Right lobe of liver (tissue), 4 donors: ENCODE results near the gene EPB41L4B.

ENCODE experiments used
- POLR2A ChIP-seq: fragments of 450-650 bp; IDR thresholded peaks from one replicate; pipeline ENCODE4 v1.6.1; 2017; ENCODE audit warnings: antibody characterized with exemption, mild to moderate bottlenecking
- TF ChIP-seq, protein P1 (sequence below), 4 donors: fragments of 200-600 bp in 3 of 4; fragments of 450-650 bp in 1 of 4; IDR thresholded peaks; one replicate each; pipeline versions ENCODE4 v1.5.1 to v1.8.0; 2016 to 2022; ENCODE audit warnings: antibody characterized with exemption in 4 of 4, mild to moderate bottlenecking in 2 of 4
- donor health status: DM: no; HTN: no; CAD: no.
- donor health status: DM: no; HTN: no; CAD: no.
- donor health status: DM: no; HTN: yes; CAD: no.

DNA sequence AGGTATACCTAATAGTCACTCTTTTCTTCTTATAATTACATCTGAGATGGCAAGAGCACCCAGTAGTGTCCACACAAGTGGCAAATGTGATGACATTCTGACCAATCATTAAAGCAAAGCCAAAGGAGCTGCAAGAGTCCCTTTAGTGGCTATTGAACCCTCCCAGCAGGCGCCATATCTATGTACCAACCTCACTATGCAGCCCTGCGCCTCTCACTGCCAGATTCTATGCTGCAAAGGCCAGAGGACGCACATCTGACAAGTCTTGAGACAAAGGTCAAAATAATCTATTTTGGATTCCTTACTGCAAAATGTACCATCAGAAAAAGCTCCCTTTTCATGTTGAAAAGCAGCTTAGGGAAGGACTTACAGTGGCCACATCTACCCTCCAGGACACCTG, 47.0 kb downstream of the EPB41L4B start:
- TF ChIP-seq POLR2A, result no peak
- TF ChIP-seq, protein P1, sequence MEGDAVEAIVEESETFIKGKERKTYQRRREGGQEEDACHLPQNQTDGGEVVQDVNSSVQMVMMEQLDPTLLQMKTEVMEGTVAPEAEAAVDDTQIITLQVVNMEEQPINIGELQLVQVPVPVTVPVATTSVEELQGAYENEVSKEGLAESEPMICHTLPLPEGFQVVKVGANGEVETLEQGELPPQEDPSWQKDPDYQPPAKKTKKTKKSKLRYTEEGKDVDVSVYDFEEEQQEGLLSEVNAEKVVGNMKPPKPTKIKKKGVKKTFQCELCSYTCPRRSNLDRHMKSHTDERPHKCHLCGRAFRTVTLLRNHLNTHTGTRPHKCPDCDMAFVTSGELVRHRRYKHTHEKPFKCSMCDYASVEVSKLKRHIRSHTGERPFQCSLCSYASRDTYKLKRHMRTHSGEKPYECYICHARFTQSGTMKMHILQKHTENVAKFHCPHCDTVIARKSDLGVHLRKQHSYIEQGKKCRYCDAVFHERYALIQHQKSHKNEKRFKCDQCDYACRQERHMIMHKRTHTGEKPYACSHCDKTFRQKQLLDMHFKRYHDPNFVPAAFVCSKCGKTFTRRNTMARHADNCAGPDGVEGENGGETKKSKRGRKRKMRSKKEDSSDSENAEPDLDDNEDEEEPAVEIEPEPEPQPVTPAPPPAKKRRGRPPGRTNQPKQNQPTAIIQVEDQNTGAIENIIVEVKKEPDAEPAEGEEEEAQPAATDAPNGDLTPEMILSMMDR (IDR thresholded peaks at IDR 0.05), result no peak
